Activated T-helper 1 cell treated with anti-CD3 and anti-CD28 coated beads, Interleukin-12 subunit alpha, Interleukin-12 subunit beta, Interleukin-2, Interleukin-4 antibody, amounts not matched to agents 30 ng/mL and 10 ng/mL and 1 ng/mL, durations not matched to agents 14 hours and 24 hours and 36 hours (primary cell): Measurements from ENCODE around the gene BABAM2. TPM values are rescaled to one million over a fixed set of nuclear protein-coding genes. Genes with fewer than 3 reads are reported as not detected.

Source experiments
- DNase-seq: peaks from one replicate; pipeline ENCODE4 v3.0.0; 2021; ENCODE audit warnings: low spot score
- H3K27ac Mint-ChIP-seq: one replicate; pipeline ENCODE4 v1.8.0; 2021; ENCODE audit warnings: mild to moderate bottlenecking, mixed read lengths
- H3K27me3 Mint-ChIP-seq: one replicate; pipeline ENCODE4 v1.8.0; 2022; ENCODE audit warnings: mild to moderate bottlenecking, moderate library complexity, mixed read lengths; ENCODE audit not compliant: insufficient read depth
- H3K36me3 Mint-ChIP-seq: one replicate; pipeline ENCODE4 v1.8.0; 2021; ENCODE audit warnings: low read depth, mixed read lengths
- H3K4me1 Mint-ChIP-seq: one replicate; pipeline ENCODE4 v1.8.0; 2021; ENCODE audit warnings: low read depth, mixed read lengths
- H3K4me3 Mint-ChIP-seq: one replicate; pipeline ENCODE4 v1.8.0; 2021; ENCODE audit warnings: mild to moderate bottlenecking, moderate library complexity, mixed read lengths
- H3K9me3 Mint-ChIP-seq: one replicate; pipeline ENCODE4 v1.8.0; 2021; ENCODE audit warnings: mixed read lengths
- intact Hi-C: fragments of 100-400 bp; cut with micrococcal nuclease; formaldehyde crosslinking; loops from one replicate; pipeline ENCODE4 v1.15.1; 2024
- total RNA-seq: library from RNA; stranded (reverse); gene quantifications from 2 replicates; pipeline ENCODE4 v1.2.3, GENCODE V29; 2022

The BABAM2 gene
- total RNA-seq, 1 donor from 2014 or later, result 46.6 TPM

DNA sequence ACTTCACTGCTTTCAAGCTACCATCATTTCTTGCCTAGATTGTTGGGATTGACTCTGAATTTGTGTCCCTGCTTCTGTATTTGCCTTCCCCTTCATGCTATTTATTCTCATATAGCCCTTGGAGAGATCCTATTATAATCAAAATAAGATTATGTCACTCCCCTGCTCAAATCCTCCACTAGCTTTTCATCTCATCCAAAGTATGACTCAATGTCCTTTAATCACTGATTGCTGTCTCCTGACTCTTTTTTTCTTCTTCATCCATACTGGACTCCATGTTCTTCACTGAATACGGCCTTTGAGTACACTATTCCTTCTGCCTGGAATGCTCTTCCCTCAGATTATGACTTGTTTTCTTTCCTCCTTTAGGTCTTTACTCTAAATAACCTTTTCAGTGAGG is 5.3 kb upstream of the BABAM2 start:
- no peak overlapping the region for H3K27ac Mint-ChIP-seq
- H3K36me3 Mint-ChIP-seq, result no peaks in the 10 kb centered on the region
- intact Hi-C loops, result no loop called here
- H3K9me3 Mint-ChIP-seq, result peaks cover 3% of the 10 kb centered on the region
- H3K4me3 Mint-ChIP-seq, result no peak overlapping the region
- no peaks in the 10 kb centered on the region for H3K27me3 Mint-ChIP-seq
- no peak for DNase-seq
- peaks cover 19% of the 10 kb centered on the region for H3K4me1 Mint-ChIP-seq

DNA sequence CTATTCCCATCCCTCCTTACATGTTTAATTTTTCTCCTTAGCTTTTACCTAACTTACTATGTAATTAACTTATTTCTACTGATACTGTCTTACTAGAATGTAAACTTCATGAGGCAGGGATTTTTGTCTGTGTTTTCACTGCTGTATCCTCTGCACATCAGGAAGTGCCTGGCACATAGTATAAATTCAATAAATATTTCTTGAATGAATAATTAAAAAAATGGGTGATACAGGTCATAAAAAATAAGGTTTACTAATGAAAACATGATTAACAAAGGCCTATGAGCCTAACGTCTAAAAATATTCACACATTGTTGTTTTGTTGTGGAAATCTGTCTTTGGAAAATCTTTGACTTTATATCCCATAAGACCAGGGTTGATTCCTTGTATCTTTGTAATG is 4.9 kb upstream of the BABAM2 start:
- Mint-ChIP-seq H3K27ac (no peak overlapping the region), H3K27me3 (no peaks in the 10 kb centered on the region), H3K4me3 (no peak overlapping the region), H3K9me3 (no peaks in the 10 kb centered on the region), H3K4me1 (peaks cover 21% of the 10 kb centered on the region), H3K36me3 (no peaks in the 10 kb centered on the region)
- no peak for DNase-seq
- intact Hi-C loops, result no loop called here

DNA sequence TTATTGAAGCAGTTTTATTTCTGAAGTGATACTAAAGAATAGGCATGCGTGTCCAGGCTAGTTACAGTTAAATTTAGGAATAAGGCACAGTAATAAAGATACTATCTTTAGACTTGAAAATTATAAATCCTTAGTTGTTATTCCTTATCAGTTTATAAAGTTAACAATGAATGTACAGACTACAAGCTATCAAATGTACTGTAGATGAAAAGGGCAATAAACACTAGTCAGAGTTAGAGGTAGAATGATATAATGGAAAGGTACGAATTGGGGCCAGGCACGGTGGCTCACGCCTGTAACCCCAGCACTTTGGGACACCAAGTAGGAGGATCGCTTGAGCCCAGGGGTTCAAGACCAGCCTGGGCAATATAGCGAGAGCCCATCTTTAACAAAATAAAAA is 4.2 kb upstream of the BABAM2 start:
- no peak for DNase-seq
- H3K27me3 Mint-ChIP-seq, result no peaks in the 10 kb centered on the region
- peaks cover 3% of the 10 kb centered on the region for H3K36me3 Mint-ChIP-seq
- intact Hi-C loops, result no loop called here
- no peak overlapping the region for H3K27ac Mint-ChIP-seq
- H3K4me1 Mint-ChIP-seq, result peaks cover 26% of the 10 kb centered on the region
- H3K9me3 Mint-ChIP-seq, result no peaks in the 10 kb centered on the region
- no peak overlapping the region for H3K4me3 Mint-ChIP-seq

DNA sequence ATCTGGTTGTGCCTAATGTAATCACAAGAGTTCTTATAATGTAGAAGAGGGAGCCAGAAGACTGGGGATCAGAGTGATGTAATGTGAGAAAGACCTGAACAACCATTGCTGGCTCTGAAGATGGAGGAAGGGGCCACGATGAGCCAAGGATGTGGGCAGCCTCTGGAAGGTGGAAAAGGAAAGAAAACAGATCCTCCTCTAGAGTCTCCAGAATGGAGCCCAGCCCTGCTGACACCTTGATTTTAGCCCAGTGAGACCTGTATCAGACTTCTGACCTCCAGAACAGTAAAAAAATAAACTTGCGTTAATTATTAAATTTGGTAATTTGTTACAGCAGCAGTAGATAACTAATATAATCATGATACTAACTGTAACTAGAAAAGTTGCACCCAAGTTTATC is 3.4 kb upstream of the BABAM2 start:
- peaks cover 3% of the 10 kb centered on the region for H3K36me3 Mint-ChIP-seq
- H3K4me1 Mint-ChIP-seq, result peaks cover 34% of the 10 kb centered on the region
- intact Hi-C loops, result no loop called here
- H3K27ac Mint-ChIP-seq, result no peak overlapping the region
- H3K9me3 Mint-ChIP-seq, result no peaks in the 10 kb centered on the region
- H3K27me3 Mint-ChIP-seq, result no peaks in the 10 kb centered on the region
- H3K4me3 Mint-ChIP-seq, result no peak overlapping the region
- no peak for DNase-seq

DNA sequence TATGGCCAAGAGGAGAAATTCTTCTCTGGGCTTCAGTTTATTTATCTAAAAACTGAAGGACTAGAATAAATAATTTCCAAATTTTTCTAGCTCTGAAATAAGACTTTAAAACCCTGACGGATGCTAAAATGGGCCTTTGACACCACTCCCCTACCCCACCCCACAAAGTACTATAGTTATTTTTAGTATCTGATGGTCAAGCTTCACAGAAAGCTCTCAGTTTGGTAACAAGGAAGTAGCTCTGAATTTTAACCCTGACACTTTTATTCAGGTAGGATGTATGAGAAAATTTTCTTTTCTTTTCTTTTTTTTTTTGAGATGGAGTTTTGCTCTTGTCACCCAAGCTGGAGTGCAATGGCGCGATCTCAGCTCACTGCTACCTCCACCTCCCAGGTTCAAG is 2.7 kb upstream of the BABAM2 start:
- peaks cover 6% of the 10 kb centered on the region for H3K36me3 Mint-ChIP-seq
- H3K9me3 Mint-ChIP-seq, result no peaks in the 10 kb centered on the region
- H3K27me3 Mint-ChIP-seq, result no peaks in the 10 kb centered on the region
- intact Hi-C loops, result no loop called here
- H3K27ac Mint-ChIP-seq, result no peak overlapping the region
- DNase-seq, result no peak
- H3K4me3 Mint-ChIP-seq, result no peak overlapping the region
- H3K4me1 Mint-ChIP-seq, result peaks cover 41% of the 10 kb centered on the region

DNA sequence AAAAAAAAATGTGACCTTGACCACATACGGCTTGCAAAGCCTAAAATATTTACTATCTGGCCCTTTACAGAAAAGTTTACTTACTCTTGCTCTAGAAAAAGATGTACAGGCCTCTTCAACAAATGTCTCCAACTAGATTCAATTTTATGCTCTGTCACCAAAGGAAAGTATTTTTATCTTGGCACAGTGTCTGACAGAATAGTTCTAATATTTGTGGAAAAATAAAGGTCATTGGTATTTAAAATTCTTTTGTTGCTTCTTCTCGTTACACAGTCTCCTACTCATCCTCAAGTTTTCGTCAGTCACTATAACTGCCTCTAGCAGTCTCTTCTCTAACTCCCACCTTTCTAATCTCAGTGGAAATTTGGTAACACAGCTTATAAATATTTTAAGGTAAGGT is 1.7 kb upstream of the BABAM2 start:
- Mint-ChIP-seq H3K9me3 (no peaks in the 10 kb centered on the region), H3K36me3 (peaks cover 6% of the 10 kb centered on the region), H3K27ac (no peak overlapping the region), H3K27me3 (no peaks in the 10 kb centered on the region), H3K4me3 (peak overlapping the region; percentile 13), H3K4me1 (peaks cover 48% of the 10 kb centered on the region)
- intact Hi-C loops, result no loop called here
- DNase-seq, result no peak

DNA sequence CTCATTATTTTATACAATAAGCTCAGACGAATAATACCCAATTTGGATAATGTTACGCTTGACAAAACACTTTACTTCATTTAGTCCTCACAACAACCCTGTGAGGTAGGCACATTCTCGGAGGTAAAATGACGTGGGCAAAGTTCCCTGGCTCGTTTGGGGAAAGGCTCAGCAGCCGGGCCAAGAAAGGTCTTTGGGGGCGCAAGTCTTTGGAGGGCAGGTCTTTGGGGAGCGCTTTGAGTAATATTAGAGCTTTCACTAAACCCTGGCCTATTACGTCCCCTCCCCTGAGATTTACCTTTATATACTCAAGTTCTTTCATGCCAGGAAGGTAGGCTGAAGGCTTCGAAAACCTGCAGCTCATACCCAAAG is 769 bp upstream of the BABAM2 start:
- peaks cover 56% of the 10 kb centered on the region for H3K4me1 Mint-ChIP-seq
- H3K36me3 Mint-ChIP-seq, result peaks cover 15% of the 10 kb centered on the region
- intact Hi-C loops, result loop anchor here (1.0 to 5.0 kb wide), 7 partner anchors 13 to 501 kb away; partner anchors contain the start of gene MRPL33
- no peaks in the 10 kb centered on the region for H3K27me3 Mint-ChIP-seq
- DNase-seq, result no peak
- H3K27ac Mint-ChIP-seq, result peak overlapping the region; percentile 97
- H3K9me3 Mint-ChIP-seq, result no peaks in the 10 kb centered on the region
- peak overlapping the region; percentile 93 for H3K4me3 Mint-ChIP-seq

DNA sequence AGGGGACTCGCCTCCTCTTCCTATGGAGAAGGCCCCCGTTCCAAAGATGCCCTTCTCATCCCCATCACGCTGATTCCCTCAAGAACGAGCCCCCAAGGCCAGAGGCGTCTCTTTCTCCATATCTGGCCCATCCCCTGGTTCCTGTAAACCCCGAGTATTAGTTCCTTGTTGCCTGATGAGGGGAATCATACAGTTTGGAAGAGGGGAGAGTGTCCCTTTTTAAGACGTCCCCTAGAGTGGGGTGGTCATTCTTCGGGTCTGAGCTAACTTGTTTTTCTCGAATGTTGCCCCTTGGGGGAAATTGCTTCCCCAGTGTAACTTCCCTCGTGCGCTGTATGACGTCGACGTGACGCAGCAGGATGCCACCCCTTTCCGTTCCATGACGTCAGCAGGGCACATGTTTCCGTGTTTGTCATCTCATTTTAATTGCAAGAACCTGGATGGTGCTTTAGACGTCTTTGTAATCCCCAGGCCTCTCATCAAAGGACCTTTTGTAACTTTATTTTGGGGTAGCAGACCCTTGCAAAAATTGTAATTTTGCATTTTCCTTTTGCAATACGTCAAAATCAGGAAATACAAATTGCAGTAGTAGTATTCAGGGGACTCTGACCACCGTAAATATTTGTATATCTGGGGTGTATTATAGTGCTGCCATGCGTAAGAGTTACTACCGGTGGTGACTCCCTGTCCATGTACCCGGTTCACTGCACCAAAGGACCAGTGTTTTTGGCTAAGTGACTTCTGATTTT is 569 bp downstream of the BABAM2 start:
- Mint-ChIP-seq H3K4me3 (peak overlapping the region; percentile 93), H3K4me1 (peaks cover 63% of the 10 kb centered on the region), H3K36me3 (peaks cover 28% of the 10 kb centered on the region), H3K27me3 (no peaks in the 10 kb centered on the region), H3K9me3 (no peaks in the 10 kb centered on the region), H3K27ac (peak overlapping the region; percentile 99)
- peak; percentile 83 for DNase-seq
- intact Hi-C loops, result loop anchor here (1.0 to 5.0 kb wide), 7 partner anchors 11 to 499 kb away; partner anchors contain the start of gene MRPL33

DNA sequence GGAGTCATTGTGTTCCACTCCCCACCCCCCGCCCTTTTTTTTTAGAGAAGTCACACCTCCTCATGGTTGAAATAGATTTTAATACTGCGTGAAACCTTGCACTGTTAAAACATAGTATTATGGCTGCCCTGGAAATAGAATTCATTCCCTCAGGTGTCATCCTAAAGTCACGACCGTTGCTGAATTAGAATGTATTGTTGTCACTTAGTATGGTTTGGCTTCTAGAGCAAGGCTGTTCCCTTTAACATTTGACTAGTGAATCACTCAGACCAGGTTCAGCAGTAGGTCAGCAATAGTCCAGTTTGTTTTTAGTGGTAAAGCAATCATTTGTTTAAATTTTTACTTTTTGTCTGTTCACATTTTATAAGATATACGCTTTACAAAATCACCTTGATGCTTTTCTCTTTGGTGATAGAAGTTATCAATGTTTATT is 1.2 kb downstream of the BABAM2 start:
- Mint-ChIP-seq H3K9me3 (no peaks in the 10 kb centered on the region), H3K27ac (peak overlapping the region; percentile 99), H3K27me3 (no peaks in the 10 kb centered on the region), H3K4me1 (peaks cover 64% of the 10 kb centered on the region), H3K4me3 (peak overlapping the region; percentile 93), H3K36me3 (peaks cover 34% of the 10 kb centered on the region)
- intact Hi-C loops, result loop anchor here (5.0 kb wide), 3 partner anchors 34 to 361 kb away; no protein-coding TSS in a partner anchor
- DNase-seq, result no peak

DNA sequence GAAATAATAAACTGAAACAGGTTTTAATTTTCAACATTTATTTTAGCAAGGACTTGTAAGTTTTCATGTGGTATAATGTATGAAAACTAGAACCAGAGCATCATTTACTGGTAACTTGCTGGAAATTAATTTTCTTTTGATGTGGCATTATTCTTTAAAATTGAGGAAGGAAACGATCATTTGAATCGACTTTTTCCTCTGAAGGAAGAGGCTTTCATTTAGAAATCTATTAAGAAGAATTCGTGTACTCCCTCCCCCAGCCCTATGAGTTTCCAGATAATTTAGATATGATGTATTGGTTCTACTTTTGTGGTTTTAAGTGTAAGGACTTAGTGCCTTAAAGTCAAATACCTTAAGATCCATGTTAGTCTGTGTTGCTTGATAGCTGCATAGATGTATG is 2.5 kb downstream of the BABAM2 start:
- no peak overlapping the region for H3K4me3 Mint-ChIP-seq
- H3K9me3 Mint-ChIP-seq, result no peaks in the 10 kb centered on the region

DNA sequence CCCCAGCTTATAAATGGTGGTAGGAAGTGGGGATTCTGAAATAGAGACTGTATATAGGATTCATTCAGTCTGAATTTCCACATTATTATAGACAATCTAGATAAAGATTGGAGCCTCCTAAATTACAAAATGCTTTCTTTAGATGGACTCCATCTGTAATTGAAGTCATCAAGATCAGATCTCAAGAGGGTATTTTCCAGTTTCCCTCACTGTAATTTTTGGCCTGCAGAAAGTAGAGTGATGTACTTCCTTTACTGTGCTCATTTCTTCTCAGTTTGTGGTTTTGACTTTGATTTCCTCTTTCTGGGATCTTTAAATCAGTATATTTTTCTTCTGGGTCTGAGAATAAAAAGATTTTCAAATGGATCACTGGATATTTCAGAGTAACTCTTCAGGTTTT is 7.2 kb downstream of the BABAM2 start:
- H3K4me1 Mint-ChIP-seq, result peaks cover 70% of the 10 kb centered on the region
- no peak overlapping the region for H3K27ac Mint-ChIP-seq
- H3K27me3 Mint-ChIP-seq, result no peaks in the 10 kb centered on the region
- H3K9me3 Mint-ChIP-seq, result no peaks in the 10 kb centered on the region
- no peak for DNase-seq
- H3K36me3 Mint-ChIP-seq, result peaks cover 65% of the 10 kb centered on the region
- intact Hi-C loops, result no loop called here
- no peak overlapping the region for H3K4me3 Mint-ChIP-seq

More for the DNA sequence above, 2.5 kb downstream of the BABAM2 start:
- peaks cover 48% of the 10 kb centered on the region for H3K36me3 Mint-ChIP-seq
- H3K27ac Mint-ChIP-seq, result no peak overlapping the region
- H3K4me1 Mint-ChIP-seq, result peaks cover 77% of the 10 kb centered on the region
- intact Hi-C loops, result loop anchor here (5.0 kb wide), 3 partner anchors 36 to 359 kb away; no protein-coding TSS in a partner anchor
- DNase-seq, result no peak
- no peaks in the 10 kb centered on the region for H3K27me3 Mint-ChIP-seq

DNA sequence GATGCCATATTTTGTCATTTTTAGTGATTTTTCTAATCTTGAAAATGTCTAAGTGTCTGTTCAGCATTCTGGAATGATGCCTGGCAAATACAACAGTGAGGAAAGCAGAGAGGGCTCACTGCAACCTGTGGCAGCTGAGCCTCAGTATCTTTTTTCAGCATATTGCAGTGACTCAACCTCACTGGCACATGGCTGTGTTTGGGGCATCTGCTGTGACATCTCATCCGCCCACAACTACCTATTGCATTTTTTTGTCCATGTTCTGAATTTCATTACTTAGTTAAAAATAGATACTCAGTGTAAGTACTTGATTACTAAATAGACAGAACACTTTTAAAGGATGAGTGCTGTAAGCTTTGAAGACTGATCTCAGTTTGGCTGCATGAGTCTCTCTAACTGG is 10.7 kb downstream of the BABAM2 start:
- no peak overlapping the region for H3K4me3 Mint-ChIP-seq
- intact Hi-C loops, result loop anchor here (1.0 to 5.0 kb wide), 2 partner anchors 53 to 546 kb away; no protein-coding TSS in a partner anchor
- peaks cover 5% of the 10 kb centered on the region for H3K9me3 Mint-ChIP-seq
- DNase-seq, result no peak
- H3K27me3 Mint-ChIP-seq, result no peaks in the 10 kb centered on the region
- H3K27ac Mint-ChIP-seq, result no peak overlapping the region
- peaks cover 71% of the 10 kb centered on the region for H3K4me1 Mint-ChIP-seq
- H3K36me3 Mint-ChIP-seq, result peaks cover 66% of the 10 kb centered on the region

DNA sequence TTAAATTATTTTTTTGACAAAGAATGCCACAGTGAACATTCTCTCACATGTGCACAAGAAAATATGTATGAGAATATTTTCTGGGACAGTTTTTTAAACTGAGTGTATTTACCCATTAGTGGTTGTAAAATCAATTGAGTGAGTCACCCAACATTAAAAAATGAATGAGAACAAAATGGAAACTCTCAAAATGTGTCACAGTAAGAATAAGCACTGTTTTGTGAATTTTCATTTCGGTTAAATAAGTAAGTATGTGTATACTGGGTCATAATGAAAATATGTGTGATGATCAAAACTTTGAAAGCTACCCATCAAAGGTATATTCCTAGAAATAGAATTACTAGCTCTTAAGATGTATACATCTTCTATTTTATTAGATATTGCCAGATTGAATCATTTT is 11.6 kb downstream of the BABAM2 start:
- Mint-ChIP-seq H3K4me1 (peaks cover 66% of the 10 kb centered on the region), H3K27ac (no peak overlapping the region), H3K4me3 (no peak overlapping the region), H3K9me3 (peaks cover 5% of the 10 kb centered on the region), H3K27me3 (no peaks in the 10 kb centered on the region), H3K36me3 (peaks cover 62% of the 10 kb centered on the region)
- intact Hi-C loops, result loop anchor here (1.0 to 5.0 kb wide), 2 partner anchors 12 to 545 kb away; partner anchors contain the start of genes BABAM2 and RBKS
- no peak for DNase-seq
